ENCODE data around the gene OR6B2.

Gene OR6B2

DNA sequence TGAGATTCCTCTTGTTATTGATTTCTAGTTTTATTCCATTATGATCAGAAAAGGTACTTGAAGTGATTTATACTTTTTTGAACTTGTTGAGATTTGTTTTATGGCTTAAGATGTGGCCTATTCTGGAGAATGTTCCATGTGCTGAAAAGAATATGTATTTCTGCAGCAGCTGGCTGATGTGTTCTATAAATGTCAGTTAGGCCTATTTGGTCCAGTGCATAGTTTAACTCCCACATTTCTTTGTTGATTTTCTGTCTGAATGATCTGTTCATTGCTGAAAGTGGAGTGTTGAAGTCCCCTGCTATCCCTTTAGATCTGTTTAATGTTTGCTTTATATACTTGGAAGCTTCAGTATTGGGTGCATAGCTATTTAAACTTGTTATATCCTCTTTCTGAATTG lies 7.1 kb upstream of the OR6B2 start:
- DNase-seq: no peak

DNA sequence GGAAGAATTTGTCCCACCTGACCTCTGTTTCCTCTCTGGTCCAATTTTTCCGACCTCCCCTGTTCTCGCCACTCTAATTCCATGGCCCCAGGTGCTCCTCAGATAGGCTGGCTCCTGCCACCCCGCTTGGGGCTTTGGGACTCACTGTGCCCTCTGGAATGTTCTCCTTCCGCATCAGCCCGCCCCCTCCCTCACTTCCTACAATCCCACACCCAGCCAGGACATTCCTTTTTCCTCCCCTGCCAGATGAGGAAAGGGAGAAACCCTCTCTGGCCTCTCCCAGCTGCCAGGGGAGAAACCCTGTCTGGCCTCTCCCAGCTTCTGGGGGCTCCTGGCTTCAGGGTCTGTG lies 3.1 kb upstream of the OR6B2 start:
- no peak for DNase-seq

DNA sequence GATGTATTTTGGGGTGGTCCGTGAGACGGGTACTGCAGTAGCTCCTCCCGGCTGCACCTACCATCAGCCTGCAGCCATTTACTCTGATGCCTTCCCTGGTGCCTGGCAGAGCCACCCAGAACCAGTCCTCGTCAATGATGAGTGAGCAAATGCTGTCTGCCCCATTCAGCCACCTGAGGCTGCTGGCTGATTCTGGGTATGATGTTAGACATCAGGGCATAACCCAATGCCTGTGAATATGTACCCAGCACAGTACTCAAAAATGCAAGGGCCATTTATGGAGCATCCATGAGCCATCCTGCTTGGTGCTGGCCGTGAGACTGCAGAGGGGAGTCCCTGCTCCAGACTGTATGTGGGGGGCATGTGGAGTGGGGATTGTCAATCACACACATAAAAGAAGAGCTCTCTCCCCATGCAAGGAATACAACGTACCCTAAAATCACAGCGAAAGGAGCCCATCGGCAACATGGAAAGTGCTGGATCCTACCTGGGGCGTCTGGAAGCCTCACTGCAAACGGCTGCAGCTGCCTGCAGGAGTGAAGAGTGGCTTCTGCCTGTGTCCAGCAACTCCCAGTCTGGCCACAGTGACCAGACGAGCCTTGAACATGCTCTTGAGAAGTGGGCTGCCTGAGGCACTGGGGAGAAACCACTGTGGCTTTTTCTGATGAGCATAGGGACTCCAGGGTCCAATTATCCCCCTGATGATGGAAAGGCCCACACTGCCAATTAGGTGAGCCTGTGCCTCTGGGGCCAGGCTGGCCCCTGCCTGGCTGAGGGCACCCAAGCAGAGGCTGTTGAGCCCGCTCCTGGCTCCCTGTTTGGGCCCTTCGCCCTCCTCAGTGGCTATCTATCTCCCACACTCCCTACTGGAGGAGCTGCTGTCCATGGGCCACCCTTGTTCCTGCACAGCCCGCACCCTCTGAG lies 2.4 kb upstream of the OR6B2 start:
- DNase-seq: no peak

DNA sequence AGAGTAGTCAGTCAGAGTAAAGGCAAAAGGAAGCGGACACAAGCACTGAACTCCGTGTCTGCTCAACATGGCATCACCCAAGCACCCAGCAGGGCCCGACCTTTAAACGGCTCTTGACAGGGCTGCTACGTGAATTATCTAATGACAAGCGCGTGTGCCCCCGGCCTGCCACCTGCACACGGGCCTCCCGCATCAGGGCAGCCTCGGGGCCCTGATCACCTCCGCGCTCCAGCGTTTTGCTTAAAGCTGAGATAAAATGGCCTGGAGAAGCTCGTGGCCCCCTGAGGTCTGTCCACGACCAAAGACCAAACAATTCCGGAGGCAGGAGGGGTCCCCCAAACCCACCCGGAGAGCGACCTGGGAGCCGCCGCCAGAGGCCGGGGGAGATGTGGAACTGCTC lies 5.5 kb downstream of the OR6B2 start:
- no peak for DNase-seq

DNA sequence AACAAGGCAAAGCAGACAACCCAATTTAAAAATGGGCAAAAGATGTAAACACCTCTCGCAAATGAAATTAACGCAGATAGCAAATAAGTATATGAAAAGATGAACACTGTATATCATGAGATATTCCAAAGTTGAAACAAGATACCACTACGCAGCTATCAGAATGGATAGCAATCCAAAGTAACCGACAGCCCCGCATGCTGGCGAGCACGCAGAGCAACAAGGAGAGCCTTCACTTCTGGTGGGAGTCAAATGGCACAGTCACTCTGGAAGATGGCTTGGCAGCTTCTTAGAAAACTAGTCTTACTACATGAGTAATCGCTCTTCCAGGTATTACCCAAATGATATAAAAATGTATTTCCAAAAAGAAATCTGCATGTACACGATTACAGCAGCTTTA lies 6.4 kb downstream of the OR6B2 start:
- no peak for DNase-seq

DNA sequence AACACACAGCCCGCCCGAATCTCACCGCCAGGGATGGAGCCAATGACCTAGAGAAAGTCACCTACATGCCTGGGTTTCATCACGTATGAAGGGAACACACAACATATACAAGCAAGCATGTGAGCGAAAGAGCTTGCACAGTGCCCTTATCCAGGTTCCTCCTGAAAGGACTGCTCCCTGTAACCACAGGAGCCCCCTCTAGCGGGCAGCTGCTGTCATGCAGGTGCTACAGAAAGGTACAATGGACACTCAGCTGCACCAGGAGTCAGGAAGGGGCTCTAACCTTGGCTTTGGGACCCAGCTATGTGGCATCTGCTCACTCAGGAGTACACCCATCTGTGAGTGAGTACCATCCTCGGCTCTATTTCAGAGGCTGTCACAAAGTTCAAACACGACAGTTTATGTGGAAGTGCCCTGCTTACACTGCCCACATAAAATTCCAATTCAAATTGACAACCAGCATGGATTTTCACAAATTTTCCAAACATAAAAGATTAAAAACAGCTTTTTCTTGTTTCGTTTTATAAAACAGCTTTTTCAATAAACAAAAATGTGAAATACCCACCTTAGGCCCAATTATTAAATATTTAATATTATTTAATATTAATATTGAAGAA lies 8.6 kb downstream of the OR6B2 start:
- DNase-seq: peak in 1 of 2 experiments; percentile 34

DNA sequence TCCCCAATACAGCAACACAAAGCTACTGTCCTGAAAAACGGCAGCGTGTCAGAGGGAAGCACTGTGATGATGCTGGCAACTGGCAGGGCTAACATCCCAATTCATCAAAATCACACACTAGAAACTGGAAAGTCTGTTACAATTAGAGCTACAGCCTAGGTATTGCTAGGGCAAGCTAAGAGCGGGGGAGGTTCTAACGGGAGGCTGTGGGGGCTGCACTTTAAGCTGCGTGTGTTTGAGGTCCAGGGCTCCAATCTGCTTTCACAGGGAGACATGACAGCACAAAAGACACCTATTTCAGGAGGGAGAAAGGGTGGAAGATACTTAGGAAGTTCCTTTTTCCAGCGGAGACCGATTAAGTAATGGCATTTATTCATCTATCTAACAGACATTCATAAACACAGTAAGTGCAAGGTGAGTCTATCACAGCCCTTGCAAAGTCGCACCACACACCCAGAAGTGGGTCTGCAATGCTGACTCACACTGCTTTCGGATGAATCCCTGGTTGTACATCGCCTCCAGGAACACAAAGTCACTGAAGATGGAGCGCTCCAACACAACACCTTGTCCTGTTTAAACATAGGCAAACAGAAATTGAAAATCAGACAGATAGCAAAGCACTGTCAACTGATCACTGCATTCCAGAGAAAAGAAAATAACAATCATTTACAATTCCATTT lies 12.0 kb downstream of the OR6B2 start:
- DNase-seq: no peak

DNA sequence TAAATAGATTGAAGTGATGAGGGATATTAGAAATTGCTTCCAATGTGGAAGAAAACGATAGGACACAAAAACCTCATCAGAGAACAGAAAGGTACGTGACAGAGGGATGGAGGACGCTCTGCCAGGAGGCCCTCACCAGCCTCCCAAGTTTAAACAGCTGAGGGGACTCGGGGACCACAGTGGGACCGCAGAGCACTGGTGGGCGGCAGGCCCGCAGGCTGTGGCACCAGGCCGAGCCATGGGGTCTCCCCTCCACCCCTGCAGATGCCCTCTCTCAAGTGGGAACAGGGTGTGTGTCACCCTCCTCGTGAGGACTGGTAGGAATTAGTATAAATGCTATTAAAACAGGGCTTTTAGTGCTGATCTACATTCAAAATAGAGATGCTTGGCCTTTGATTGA lies 15.9 kb downstream of the OR6B2 start:
- DNase-seq: no peak

DNA sequence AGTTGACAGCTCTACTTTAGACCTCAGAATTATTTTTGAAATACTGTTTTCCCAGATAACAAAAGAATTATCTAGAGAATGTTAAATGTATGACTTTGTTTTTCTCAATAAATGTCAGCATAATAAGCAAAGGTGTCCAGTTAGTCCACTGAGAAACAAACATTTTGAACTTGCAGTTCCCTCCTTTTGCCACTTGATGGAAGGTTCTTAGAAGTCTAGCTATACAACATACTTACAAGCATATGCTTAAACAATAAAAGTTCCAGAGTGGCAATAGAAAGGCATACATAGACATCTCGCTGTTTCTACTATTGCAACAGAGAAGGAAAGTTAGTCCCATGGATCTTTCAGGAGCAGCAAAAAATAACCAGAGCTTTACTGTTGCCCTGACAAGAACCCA lies 16.9 kb downstream of the OR6B2 start:
- DNase-seq: no peak

DNA sequence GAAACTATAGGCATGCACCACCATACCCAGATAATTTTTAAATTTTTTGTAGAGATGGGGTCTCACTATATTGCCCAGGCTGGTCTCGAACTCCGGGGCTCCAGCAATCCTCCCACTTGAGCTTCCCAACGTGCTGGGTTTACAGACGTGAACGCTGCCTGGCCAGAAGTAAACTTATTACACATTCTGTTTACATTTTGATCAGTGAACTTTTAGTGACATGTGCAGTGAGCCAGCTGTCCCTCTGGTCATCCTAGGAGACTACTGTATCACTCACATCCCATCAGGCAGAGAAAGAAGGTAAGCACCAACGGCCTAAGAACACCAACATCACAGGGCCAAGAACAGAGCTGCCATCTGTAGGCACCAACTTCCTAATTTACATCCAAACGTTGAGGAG lies 27.2 kb downstream of the OR6B2 start:
- DNase-seq: no peak

DNA sequence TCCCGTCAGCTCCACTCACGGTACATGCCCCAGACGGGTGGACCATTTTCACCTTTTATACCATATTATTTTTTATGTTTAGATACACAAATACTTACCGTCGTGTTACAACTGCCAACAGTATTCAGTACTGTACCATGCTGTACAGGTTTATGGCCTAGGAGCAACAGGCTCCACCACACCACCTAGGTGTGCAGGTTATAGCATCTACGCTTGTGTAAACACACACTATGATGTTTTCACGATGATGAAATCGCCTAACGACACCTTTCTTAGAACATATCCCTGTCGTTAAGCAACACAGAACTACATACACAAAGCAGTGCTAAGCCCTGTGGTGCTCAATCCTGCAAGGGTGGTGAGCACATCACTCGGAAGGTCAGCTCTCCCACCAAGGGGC lies 29.6 kb downstream of the OR6B2 start:
- no peak for DNase-seq

DNA sequence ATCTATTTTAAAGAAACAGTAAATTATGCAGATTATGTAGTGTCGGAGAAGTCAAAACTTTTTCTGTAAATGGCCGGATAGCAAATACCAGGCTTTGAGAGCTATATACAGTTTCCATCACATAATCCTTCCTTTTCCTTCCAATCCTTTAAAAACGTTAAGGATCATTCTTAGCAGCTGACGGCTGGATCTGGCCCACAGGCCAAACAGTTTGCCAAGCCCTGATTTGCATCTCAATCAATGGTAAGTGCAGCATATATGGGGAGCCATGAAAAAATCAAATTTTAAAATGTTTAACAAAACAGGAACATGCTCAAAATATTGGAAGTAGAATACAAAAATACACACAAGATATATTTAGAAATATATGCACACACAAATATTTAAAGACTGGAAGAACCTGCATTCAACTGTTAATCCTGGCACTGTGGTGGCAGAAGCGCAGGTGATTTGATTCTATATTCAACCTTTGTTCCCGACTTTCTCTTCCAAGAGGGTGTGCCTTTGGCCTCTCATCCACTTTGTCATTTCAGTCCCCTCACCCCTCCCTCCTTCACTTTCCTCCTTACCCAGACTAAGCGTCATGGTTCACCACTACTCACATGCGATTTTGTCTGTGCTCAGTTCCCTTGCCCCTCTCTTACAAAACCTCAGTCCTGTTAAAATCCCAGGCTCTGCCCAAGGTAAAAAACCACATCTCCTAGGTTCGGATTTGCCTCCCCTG lies 32.4 kb downstream of the OR6B2 start:
- no peak for DNase-seq

DNA sequence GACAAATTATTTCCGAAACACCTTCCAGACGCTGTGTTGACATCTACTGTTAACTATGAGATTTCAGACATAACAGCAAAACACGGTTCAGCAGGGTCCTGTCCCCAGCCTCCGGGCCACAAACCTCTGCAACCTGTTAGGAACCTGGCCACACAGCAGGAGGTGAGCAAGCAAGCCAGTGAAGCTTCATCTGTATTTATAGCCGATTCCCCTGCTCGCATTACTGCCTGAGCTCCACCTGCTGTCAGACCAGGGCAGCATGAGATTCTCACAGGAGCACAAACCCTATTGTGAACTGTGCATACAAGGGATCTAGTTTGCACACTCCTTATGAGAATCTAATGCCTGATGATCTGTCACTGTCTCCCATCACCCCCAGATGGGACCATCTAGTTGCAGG lies 36.1 kb downstream of the OR6B2 start:
- DNase-seq: no peak

DNA sequence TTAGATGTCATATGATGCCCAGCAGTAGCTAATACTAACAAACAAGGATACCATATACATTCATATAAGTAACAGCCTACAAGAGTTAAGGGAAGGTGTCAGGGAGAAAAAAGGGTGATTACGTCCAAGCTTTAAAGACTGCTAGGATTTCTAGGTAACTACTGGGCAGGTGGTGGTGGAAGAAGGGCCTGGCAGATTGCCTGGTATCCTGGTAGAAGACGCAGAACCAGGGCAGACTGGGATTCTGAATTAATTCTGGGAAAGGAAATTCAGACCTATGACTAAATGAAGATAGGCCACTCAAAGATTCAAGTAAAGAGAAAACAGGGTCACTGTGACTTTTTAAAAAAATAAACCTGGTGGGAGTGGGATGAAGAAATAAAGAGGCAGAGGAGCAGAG lies 36.9 kb downstream of the OR6B2 start:
- no peak for DNase-seq

DNA sequence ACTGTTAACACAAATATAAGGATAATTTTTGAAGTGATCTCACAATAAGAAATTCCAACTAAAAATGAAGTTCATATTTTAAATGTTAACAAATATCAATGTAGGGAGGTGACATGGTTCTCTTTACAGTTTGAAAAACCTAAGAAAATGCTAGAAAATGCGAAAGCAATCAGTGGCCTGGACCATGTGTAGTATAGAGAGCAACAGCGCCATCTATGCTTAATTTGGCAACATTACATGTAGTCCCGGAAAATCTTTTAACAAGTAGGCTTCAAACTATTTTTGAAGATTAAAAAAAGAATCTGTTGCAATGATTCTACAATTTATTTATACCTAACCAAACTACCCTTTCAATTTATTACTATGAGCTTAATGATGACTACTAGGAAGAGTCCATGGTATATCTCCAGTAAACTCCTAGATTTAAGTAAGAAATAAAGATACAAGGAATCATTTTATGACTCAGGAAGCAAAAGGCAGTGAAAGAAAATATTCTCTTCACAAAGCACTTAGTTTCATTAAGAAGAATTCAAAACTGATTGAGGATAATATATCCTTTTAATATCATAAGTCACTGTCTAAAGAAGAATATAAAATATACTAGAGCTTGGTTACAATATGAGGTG lies 38.4 kb downstream of the OR6B2 start:
- DNase-seq: peak in 1 of 2 experiments; percentile 64

DNA sequence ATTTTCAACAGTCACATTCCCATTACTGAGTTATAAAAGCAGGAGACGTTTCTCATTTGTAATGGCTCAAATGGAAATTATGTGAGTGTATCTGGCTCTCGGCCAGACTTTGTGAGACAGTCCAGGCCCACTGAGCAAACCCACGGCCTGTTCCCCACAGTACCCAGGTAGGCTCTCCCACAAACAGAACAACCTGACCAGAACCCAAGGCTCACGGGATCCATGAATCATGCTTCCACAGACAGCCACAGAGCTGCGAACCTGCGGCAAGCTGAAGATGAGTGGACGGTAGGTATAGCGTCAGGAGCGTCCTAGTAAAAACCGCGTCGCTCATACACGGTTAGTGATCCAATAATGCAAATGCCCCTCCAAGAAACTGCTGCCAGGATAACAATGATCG lies 39.3 kb downstream of the OR6B2 start:
- no peak for DNase-seq

DNA sequence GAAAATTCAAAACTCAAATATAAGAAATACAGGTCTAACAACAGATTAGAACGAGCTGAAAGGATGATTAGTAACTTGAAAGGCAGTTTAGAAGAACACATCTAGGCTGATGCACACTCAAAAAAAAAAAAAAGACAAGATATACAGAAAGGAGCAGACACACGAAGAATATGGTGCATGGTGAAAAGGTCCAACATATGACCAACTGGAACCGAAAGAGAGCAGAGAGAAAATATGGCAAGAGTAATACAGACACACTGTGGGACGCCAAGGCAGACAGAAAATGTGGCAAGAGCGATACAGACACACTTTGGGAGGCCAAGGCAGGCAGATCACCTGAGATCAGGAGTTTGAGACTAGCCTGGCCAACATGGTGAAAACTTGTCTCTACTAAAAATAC lies 44.9 kb downstream of the OR6B2 start:
- DNase-seq: no peak

DNA sequence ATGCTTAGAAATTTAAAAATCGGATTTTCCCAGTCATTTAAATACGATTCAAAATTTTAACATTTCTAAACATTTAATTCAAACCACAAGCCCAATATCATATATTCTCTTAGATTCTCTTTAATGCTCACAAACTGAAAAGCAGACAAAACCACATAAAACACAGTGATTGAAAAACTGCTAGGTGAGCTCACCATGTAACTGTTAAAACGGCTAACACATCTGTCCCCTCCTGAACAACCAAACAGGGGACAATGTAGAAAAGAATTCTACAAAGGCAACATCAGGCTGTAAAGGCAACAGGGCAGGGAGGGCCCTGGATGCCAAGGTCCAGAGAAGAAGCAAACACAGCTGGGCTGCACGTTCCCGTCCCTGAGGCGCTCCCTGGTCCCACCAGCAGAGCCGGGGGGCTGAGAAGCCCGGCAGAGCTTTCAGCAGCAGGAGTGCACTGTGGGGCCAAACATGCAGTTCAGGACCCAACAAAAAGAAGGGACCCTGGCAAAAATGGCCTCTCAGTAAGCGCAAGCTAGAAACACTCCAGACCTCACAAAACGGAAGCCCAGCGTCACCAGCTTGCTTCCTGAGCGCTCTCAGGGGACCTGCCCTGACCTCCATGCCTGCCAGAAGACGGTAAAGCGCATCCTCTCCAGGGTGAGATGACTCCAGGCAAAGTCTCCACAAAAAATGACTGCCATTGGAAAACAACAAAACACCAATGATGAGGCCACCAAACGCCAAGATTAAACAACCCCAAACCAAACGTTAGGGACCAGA lies 45.6 kb downstream of the OR6B2 start:
- DNase-seq: no peak

DNA sequence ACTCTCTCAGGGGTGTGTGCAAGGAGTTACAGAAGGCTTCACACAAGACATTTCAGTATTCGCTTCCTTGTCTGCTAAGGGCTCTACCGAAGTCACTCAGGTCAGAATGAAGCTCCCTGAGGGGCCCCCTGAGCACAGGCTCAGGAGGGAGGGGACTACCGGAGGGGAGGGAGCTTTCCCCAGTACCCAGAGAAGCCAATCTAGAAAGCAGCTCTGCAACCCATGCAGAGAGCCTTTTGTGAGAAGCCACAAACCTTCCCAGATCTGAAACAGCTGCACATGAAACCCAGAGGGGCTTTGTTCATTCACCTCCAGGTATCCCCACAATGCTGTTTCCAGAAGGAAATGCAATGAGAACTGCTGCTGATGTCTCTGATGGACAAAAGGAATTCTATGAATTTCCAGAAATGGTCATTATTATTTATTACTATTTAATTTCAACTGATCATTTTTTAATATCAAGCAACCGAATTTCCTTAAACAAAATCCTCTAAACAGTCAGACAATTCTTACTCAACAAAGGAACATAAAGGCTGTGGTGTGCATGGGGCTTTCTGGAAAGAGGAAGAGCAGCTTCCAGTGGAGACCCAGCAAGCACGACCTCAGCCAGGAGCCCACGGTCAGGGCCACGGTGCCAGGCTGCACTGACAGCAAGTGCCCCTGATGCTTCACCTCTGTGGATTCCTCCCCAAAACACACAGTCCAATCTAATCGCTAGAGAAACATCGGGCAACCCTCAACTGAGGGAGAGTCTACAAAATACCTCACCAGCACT lies 47.0 kb downstream of the OR6B2 start:
- DNase-seq: no peak
